GM20431 (cell line): Measurements from ENCODE around the gene ZNF839.
"Not testable (repeated sequence)": the region's sequence is repeated elsewhere in the genome, so short reads cannot be mapped to it uniquely, and the experiment has no call there.

Experiments used
- in situ Hi-C: fragments of 300-500 bp; cut with MseI, MboI; formaldehyde crosslinking; loops from one replicate; pipeline ENCODE4 v1.15.0; 2020; ENCODE audit warnings: low sequenced_read_pairs; ENCODE audit not compliant: unreplicated experiment

Gene ZNF839

GRCh38 chr14:102304611-102305506, 14.7 kb upstream of the ZNF839 start, which contains the start of gene MOK:
Gene MOK (minus strand): TSS chr14:102305164. CDS start chr14:102304968, 196 bp downstream.
- in situ Hi-C loops, result no loop called here

DNA sequence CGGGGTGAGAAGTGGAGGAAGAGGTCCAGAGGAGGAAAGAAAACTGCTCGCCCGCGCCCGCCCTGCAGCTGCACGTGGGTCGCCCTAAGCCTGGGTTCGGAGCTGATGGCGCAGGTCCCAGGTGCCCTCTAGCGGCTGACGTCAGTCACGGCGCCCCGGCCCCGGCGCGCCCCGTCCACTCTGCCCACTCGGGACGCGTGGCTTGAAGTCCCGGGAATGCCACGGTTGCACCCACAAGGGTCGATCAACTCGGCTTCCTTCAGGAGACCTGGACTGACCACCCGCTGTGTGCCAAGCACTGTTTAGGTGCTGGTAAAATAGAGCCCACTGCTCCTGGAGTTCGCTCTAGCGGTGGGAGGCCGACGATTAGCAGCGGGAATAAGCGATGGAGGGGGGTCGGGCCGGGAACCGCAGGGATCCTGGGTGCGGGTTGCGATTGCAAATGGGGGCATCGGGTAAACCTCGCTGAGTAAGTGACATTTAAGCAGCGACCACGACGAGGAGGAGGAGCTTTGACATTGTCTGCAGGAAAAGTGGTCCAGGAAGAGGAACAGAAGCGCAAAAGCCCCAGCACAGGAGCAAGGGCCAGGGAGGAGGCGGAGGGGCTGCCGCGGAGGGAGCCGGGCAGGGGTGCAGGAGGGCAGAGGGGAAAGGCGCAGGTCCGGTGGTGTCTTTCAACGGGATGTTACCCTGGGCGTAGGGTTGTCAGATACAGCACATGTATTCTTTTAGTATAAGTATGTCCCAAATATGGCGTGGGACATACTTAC, 5.1 kb upstream of the ZNF839 start:
- in situ Hi-C loops, result no loop called here

GRCh38 chr14:102315121-102315520, 4.4 kb upstream of the ZNF839 start:
- in situ Hi-C loops, result no loop called here

DNA sequence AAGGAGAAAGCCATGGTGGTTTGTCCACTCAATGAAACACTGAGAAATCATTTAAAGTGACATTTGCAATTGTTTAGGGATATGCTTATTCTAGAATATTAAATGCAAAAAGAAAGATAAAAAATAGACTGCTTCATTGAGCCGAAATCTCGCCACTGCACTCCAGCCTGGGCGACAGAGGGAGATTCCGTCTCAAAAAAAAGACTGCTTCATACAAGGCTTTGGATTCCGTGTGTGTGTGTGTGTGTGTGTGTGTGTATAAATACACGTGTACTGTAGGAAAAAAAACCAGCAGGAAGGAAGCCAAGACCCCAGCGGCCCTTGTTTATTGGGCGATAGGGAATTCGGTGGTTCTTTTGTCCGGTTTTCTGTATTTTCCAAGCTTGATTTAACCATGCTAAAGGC, 3.2 kb upstream of the ZNF839 start:
- in situ Hi-C loops, result no loop called here

DNA sequence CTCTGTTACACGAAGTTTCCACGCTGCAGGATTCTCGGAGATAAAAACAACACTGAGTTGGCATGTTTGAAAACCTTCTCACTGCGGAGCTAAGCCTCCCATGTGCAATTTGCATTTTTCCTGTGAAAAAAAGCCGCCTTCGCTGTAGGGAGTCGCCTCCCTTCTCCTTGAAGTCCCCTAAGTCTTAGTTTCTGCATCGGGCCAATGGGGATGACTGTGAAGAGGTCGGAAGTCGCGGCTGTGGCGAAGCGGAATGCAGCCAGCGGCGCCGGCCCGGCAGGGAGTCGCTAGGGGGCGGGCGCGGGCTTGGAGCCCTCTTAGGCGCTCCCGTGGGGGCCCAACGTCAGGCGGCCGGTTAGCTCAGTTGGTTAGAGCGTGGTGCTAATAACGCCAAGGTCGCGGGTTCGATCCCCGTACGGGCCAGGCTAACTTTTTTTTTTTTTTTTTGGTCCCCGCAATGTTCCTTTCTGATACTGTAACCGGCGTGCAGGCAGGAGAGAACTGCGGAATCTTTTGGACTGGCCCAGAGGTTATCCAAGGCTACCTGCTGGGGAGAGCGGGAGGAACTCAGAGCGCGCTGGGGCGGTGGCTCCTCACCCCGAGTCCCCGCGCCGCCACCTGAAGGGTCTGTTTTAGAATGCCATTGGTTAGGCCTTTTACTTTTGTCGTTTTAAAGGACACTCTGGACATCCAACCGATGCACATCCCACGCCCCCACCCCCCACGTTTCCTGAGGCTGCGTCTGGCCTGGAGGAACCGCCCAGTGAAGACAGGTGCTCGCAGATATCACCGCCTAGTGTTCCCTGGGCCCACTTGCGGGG, 2.6 kb upstream of the ZNF839 start:
- in situ Hi-C loops, result no loop called here

DNA sequence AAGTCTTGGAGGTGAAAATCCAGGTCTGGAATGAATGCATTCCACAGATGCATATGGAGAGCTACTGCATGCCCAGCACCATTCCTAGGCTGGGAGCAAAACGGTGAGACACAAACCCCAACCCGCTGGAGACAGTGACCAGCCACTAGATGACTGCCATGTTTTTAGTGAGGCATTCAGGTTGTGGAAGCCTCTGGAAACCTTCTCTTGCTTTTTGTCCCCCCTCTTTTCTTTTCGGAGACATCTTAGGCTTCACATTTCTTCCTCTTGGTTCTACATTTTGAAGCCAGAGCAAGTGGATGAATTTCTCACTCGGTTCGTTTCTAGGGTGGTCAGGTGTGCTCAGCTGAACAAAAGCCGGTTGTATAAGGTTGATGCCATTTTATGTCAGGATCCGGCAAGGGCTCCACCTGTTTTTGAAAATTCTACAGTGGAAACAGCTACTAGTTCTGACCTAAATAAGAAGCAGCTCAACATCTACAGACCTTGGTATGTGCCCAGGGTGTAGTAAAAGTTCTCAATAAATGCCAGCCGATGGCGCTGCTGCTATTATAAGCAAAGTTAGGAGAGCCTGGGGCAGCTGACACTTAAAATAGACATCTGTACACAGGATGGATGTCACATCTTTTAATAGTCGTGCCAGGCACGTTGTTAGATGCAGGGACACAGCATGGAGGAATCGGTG, 1.8 kb upstream of the ZNF839 start:
- in situ Hi-C loops, result no loop called here

DNA sequence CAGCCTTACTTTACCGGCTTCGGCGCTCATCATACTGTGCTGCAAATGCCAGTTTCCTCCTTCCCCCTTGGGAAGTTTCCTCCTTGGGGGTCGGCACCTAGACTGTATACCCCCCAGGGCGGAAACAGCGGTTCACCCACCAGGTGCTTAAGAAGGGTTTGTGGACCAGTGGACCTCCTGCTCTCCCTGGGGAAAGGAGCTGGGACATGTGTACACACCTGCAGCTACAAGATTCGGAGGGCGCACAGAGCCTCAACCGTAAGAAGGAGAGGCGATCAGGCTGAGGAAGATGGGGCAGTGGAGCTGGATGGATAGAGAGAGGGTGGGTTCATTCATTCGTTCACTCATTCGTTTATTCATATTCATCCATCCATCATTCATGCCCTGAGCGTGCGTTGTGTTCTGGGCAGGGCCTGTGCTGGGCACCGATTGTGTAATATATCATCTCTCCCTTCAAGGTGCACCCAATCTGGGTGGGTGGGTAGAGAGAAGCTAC, 717 bp upstream of the ZNF839 start:
- in situ Hi-C loops, result no loop called here

DNA sequence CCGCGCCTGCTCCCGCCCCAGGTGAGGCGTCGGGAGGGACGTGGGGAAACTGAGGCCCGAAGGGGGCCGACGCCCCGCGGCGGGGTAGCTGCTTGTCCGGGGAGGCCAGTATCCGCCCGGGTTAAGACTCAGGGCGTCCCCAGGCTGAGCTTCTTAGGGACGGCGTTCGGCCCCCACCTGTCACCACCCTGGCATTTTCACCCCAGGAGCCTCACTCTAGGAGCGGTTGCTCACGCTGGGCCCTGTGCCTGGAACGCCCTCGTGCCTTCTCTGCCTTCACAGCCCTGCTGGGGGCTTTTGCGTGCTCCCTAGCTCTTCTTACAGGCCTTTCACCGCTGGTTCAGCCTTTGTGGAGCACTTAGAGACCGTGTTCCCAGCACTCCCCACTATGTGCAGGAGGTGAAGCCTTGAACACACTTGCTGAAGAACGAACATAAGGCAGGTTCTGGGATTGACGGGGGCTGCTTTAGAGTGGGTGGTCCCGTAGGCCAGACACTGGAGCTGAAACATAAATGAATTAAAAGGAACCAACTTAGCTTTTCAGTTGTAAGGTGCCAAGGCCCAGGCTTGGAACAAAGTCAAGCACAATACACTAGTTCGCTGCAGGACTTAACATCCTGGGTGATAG, 601 bp downstream of the ZNF839 start:
- in situ Hi-C loops, result no loop called here

DNA sequence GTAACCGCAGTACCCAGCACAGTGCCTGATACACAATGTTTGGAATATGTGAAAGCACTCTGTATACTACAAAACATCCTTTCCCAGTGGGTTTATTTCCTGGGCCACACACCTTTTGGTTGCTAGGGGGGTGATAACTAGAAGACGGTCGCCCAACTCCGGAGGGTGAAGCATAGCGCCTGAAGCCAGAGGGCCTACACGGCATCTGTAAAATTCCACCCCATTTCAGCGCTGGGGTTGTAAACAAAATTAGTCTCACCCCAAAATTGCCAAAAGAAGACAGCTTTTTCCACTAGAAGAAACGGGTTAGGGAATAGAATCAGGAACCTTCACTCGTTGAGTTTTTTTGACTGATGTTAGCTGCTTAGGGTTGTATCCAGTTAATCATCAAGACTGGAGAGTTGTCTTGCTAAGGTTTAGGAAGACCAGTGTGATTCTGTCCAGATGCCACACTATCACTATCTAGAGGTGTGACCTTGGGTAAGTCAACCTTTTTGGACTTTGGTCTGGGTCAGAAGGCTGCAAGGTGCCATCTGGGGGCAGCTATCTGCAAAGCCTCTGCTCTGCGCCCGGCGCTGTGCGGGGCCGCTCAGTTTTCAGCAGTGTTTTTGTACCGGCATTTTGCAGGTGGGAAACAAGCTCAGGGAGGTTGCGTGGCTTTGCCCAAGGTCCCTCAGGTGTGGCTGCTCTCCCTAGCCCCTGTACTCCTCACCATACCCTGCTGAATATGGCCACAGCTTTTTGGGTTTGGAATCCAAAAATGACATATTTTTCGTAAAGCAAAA, 1.3 kb downstream of the ZNF839 start:
- in situ Hi-C loops, result no loop called here

DNA sequence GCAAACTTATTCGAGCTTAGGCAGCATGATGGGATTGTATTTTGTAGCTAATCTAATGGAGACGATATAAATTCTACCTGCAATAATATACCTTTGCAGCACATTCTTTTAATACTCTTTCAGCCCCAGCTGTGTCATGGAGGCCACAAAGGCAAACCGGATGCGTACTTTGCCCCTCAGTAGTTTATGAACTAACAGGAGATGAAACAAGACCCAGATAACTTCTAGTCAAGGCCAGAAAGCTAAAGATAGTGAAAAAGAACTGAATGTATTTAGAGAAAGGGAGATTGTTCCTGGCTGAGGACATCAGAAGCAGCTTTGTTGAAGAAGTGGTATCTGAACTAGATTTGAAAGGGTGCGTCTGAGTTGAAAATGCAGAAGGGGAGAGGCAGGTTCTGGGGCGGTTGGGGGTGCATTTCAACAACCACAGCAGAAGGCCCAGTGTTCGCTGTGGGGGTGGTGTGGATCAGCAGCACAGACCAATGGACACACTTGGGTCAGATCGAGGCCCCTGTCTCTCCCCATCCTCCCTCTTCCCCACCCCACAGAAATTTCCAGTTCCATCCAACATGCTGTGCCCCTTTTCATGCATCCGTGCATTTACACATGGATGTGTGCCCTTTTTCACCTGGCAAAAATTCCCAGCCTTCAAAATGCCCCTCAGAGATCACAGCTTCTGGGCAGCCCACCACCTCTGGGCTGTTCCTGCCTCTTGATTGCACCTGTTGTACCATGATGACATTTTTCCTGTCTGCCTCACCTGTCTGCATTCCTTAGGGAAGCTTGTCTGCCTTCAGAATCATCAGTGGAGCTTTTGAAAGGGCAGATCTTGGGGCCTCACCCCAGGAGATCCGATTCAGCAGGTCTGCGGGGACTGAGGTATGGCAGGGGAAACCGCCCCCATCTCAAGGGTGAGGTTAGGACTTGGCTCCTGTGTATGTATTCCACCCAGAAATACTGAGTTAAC, 2.2 kb downstream of the ZNF839 start:
- in situ Hi-C loops, result no loop called here

DNA sequence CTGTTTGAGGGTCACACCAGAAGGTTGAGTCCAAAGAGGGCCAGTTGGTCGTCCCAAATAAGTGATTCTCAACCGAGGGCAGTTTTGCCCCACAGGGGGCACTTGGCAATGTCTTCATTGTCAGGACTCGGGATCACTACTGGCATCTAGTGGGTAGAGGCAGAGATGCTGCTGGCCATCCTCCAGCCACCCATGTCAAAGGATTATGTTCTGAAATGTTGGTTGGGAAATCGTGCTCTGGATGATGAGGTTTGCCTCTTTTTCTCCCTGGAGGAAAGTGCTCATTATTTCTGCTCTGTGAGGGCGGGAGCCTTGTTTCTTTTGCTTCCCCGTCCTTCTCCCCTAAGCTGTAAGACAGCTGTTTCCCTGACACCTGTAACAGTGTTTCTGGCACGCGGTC, 3.6 kb downstream of the ZNF839 start:
- in situ Hi-C loops, result no loop called here

- in situ Hi-C loops, result no loop called here
These were observed 6.3 kb downstream of the ZNF839 start for GRCh38 chr14:102325791-102326345.

- in situ Hi-C loops, result no loop called here
These were observed 7.0 kb downstream of the ZNF839 start for GRCh38 chr14:102326583-102326982.

DNA sequence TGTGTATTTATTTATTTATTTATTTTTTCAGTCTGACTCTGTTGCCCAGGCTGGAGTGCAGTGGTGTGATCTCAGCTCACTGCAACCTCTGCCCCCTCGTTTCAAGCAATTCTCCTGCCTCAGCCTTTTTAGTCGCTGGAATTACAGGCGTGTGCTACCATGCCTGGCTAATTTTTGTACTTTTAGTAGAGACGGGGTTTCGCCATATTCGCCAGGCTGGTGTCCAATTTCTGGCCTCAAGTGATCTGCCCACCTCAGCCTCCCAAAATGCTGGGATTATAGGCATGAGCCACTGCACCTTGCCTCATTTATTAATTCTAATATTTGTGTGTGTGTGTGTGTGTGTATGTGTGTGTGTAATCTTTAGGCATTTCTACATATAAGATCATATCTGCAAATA, 9.8 kb downstream of the ZNF839 start:
- in situ Hi-C loops, result not testable (repeated sequence)

- in situ Hi-C loops, result no loop called here
These were observed 11.3 kb downstream of the ZNF839 start for GRCh38 chr14:102330806-102331205.

DNA sequence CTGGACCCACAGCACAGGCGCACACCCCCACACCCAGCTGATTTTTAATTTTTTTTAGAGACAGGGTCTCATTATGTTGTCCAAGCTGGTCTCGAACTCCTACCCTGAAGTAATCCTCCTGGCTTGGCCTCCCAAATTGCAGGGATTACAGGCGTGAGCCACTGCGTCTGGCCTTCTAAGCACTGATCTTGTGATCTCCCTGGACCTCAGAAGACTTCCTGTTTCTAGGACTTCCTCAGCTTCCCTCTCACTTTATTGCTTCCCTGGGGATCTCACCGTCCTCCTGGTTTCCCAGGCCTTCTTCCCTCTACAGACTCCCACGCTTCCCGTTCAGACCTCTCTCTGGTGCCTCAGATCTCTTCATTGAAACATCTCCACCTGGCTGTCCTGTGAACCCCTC, 13.8 kb downstream of the ZNF839 start:
- in situ Hi-C loops, result no loop called here
